ENCODE data around the gene CREG1. TPM values are rescaled to one million over a fixed set of nuclear protein-coding genes. Genes with fewer than 3 reads are reported as not detected.

Gene CREG1
- total RNA-seq, 1 donor: 34.1 TPM

DNA sequence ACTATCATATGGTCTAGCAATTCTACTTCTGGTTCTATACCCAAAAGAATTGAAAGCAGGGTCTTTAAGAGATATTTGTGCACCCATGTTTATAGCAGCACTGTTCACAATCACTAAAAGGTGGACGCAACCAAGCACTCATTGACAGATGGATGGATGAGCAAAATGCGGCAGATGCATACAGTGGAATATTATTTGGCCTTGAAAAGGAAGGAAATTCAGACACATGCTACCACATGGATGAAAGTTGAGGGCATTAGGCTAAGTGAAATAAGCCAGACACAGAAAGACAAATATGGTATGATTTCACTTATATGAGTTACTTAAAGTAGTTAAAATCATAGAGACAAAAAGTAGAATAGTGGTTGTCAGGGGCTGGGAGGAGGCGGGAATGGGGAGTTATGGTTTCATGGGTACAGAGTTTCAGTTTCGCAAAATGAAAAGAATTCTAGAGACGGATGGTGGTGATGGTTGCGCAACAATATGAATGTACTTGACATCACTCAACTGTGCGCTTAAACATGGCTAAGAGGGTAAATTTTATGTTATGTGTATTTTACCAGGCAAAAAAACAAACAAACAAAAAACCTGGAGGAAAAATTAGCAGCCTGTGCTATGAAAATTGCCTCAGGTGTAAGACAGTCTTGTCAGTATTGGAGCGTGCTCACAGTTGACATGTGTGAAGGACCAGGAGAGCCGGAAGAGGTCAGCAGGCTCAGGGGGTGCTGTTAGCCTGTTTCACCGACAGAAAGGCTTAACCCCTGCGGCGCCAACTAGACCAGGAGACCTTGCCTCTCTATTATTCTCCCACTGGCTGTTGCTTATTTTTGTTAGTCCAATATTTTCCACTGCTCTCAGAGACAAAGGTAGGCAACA lies 61.7 kb downstream of the CREG1 start:
- no peak for DNase-seq (ENCODE audit: low read depth)
- TF ChIP-seq, protein P1, sequence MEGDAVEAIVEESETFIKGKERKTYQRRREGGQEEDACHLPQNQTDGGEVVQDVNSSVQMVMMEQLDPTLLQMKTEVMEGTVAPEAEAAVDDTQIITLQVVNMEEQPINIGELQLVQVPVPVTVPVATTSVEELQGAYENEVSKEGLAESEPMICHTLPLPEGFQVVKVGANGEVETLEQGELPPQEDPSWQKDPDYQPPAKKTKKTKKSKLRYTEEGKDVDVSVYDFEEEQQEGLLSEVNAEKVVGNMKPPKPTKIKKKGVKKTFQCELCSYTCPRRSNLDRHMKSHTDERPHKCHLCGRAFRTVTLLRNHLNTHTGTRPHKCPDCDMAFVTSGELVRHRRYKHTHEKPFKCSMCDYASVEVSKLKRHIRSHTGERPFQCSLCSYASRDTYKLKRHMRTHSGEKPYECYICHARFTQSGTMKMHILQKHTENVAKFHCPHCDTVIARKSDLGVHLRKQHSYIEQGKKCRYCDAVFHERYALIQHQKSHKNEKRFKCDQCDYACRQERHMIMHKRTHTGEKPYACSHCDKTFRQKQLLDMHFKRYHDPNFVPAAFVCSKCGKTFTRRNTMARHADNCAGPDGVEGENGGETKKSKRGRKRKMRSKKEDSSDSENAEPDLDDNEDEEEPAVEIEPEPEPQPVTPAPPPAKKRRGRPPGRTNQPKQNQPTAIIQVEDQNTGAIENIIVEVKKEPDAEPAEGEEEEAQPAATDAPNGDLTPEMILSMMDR (IDR thresholded peaks at IDR 0.05; ENCODE audit: insufficient read depth, low read depth, low read length): no peak
- H3K4me3 ChIP-seq (ENCODE audit: low read depth, low read length): no peak overlapping the region

Other genes starting within 250 kb of the CREG1 start
- not detected in 2 replicates for gene CD247, start 35.2 kb downstream of the CREG1 start, total RNA-seq
- gene RCSD1, start 76.5 kb upstream of the CREG1 start, total RNA-seq: 0.64 and 1.3 TPM in 2 replicates
- 163 and 358 TPM in 2 replicates for gene MPZL1, start 168.2 kb upstream of the CREG1 start, total RNA-seq